HG02938 (cell line): ENCODE data around the gene P2RX3.
"Not testable (repeated sequence)": the region's sequence is repeated elsewhere in the genome, so short reads cannot be mapped to it uniquely, and the experiment has no call there.

Experiments
- ATAC-seq: cut with Tn5 transposase; IDR thresholded peaks from one replicate; pipeline ENCODE4 v1.9.1; 2021; ENCODE audit warnings: mild to moderate bottlenecking, moderate library complexity; ENCODE audit not compliant: unreplicated experiment

P2RX3 gene

DNA sequence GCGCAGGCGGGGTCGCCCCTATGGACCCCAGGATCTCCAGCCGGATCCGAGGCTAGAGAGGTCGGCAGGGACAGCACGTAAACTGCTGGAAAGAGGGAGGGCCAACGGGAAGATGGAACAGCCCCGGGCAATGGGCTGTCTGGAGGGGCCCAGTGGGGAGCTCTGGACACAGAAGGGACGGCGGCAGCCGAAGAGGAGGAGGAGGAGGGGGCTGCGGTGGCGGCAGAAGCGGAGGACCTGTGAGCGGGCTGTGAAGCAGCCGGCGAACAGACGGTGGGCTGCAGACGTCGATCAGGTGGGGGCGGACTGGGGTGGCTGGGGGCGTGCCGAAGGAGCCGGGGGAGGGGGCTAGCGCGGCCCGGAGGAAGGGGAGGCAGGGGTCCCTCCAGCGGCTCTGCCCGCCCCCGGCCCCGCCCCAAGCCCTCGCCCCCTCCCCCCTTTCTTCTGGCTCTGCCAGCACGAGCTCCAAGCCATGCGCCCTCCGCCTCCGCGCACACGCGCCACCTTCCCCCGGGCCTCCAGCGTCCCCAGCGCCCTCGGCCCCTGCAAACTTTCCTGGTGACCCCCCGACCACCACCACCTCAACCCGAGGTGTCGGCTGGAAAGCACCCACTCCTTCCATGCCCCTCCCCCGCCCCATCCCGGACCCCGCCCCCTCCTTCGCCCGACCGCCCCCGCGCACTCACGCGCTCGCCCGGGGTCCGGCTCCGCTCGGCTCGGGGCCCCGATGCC, 13.8 kb upstream of the P2RX3 start:
- no peak for ATAC-seq

DNA sequence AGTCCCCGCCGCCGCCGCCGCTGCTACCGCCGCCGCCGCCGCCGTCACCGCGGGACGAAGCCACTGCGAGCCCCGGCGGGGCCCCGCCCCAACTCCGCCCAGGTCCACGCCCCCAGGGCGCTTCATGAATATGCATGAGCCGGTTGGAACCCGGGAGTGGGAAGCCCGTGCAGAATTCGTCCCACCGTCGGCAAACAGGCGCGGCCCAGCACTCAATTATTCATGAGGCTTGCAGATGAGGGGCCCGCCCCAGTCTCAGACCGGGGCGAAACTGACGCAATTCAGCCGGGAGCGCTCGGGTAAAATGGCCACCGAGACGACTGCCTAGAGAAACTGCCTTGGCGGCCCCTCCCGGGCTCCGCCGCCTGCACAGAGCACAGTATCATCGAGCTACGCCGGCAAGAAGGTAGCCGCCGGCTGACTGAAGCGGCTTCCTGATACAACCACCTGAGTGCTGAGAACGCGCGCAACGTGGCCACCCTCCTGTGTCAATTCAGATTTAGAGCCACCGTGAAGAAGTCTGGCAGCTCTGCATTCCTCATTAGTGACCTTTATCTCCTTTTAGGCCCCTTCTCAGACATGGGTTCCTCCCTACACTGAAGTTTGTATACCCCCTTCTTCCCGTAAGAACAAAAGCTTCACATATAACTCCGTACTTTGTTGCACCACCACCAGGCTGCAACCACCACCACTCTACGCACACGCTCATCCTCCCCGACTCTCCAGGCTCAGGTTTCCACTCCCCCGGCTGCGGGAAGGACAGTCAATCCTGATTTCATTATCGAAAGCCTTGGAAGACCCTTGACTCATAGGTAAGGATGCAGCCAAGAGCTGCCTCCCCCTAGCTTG, 13.0 kb upstream of the P2RX3 start, which contains the start of gene TNKS1BP1:
TSS of gene TNKS1BP1 (minus strand) at position 67 of the 849 bp plus-strand sequence. CDS start 3,067 bp downstream, outside the sequence.
- peak; percentile 92 for ATAC-seq

DNA sequence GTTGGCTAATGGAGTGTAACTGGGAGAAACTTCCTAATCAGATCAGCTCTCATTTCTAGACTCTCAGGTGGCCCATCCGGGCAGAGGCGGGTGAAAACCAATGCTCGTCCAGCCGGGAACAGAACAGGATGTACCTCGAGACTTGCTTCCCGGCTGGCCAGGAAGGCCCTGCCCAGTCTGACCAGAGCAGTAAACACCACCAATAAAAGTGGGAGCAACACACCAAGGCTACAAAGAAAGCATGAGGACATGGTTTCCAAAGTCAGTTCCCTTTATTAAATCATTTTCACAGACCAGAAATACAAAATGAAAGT, 12.5 kb upstream of the P2RX3 start:
- no peak for ATAC-seq

DNA sequence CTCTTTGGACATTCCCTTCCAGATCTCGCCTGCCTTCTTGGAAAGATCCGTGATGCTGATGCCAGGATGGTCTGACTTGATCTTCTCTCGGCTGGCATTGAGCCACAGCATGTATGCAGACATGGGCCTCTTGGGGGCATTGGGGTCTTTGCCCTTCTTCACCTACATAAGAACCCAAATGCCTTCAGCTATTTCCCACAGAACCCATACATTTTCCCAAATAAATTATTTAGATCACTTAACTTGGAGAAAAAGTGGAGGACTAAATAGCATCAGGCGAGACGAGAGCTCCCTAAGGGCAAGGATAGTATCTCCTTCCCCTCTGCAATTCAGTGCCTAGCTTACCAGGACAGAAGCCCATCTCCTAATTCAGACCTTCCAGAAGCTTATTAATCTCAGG, 10.4 kb upstream of the P2RX3 start:
- ATAC-seq: no peak

- no peak for ATAC-seq
Observed at GRCh38 chr11:57330029-57330428, 8.1 kb upstream of the P2RX3 start.

DNA sequence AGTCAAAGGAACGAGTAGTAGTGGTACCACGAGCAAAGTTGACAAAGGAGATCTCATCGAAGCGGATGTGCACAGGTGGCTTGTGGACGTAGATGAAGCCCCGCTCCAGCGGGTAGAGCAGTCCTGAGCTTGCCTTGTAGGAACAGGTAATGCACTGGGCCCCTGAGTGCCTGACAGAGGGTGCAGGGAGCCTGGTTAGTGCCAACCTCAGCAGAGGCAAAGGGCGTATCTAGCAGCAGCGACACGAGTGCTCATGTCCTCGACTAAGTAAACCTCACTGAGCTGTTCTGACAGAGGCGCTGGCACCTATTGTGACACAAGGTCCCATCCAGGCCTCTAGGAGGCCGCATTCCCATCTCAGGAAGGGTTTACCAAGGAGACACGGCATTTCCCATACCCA, 6.4 kb upstream of the P2RX3 start:
- no peak for ATAC-seq

GRCh38 chr11:57332694-57333440, 5.3 kb upstream of the P2RX3 start:
- no peak for ATAC-seq

DNA sequence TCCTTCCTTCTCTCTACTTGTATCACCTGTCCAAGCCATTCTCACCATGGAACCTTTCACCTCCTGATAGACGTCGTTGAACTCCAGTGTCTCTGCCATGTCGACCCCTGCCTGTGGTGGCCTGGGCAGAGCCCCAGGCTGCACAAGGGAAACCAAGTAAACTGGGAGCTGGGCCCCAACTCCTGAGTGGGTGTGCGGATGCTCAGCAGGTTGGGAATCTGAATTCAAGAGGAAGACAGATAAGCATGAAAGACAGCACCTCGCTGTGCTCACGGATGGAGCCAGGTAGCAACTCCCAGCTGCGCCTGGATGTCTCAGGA, 3.2 kb upstream of the P2RX3 start:
- ATAC-seq: no peak

GRCh38 chr11:57335343-57336110, 2.6 kb upstream of the P2RX3 start, which contains the start of gene SSRP1:
Gene SSRP1, minus strand, starts transcription at chr11:57335892. Its CDS starts 771 bp downstream, at chr11:57335121.
- ATAC-seq: peak; percentile 98

DNA sequence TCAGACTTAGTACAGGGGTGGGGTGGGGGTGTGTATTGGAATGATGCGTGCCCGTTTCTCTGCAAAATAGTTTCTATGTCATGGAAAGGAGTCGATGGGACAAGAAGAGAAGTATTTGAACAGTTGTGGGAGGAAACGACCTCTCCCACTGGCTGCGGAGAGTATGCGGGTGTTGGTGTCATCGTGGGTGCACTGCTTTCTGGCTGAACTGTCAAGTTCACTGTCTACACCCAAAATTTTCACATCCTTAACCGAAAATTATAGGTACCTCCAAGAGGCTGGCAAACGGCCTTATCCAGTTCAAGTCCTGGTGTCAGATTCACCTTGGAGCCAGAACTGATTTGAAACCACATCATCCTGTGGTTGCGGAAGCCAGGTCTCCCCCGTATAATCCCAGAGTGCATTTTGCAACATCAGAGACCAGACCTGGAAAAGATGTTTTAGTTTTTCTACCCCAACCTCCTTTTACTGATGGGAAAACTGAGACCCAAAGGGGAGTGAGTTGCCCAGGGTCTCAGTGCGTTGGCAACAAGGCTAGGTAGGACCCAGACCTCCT, 2.0 kb upstream of the P2RX3 start:
- no peak for ATAC-seq

- ATAC-seq: not testable (repeated sequence)
Observed at GRCh38 chr11:57336856-57337255, 1.3 kb upstream of the P2RX3 start.

DNA sequence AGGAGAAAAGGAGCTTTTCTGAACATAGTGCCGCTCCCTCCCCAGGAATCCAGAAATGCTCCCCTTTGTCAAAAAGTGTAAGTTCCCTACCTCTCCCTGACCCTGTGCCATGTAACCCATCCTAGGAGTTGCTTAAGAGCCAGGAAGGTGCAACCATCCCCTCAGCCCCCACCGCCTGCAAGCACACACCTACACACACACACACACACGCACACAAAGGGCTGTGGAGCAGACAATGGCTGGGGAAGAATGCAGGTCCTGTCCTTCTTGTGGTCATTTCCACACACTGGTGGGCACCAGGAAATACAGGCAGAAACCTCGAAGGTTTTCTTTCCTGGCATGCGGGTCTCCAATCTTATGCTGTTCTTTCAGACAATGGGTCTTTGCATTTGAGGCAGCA, 1.2 kb downstream of the P2RX3 start:
- ATAC-seq: no peak

DNA sequence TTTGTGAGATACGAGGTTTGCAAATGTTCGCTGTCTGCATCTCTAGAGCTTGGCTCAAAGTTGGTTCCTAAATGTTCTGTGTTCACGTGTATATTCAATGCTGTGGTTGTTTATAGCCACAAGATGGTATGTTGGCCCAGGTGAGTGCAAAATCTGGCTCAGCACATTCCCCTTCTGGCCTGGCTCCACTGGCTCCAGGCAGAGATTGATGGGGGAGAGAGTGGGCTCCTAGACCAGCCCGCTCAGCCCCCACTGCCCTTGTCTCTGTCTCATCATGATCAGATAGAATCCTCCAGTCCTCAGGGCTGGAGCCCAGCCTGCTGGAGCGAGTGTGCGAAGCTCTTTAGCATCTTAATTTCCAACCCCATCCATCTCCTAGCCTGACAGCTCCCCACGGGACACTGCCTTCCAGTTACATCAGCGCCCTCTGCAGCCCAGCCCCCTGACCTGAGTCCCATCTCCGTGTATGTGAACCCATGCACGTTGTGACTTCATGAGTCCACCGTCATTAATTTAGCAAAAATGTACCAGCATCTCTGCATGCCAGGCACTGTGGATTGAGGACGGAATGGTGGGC, 2.0 kb downstream of the P2RX3 start:
- ATAC-seq: no peak

DNA sequence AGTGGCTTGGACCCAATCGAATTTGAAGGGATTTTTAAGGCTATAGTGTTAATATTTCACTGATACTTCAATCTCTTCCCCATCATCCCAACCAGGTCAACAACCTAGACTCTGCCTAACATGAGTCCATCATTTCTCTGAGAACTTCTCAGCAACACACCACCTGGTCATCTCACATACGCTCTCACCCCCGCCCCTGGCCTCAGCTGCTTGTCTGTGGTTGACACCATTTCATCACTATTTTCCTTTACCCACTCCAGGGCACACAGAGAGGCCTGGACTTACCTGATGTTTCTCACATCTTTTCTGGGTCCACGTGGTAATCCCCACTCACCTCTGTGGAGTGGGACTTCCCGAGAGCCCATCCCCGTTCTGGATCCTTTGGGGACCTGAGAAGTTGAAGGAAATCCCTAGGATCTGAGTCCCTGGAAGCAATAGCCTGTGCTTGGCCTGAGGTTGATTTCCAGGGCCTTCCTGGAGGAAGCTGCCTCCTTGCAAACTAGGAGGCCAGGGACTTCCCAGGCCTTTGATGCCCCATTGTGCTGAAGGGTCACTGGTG, 3.2 kb downstream of the P2RX3 start:
- no peak for ATAC-seq

DNA sequence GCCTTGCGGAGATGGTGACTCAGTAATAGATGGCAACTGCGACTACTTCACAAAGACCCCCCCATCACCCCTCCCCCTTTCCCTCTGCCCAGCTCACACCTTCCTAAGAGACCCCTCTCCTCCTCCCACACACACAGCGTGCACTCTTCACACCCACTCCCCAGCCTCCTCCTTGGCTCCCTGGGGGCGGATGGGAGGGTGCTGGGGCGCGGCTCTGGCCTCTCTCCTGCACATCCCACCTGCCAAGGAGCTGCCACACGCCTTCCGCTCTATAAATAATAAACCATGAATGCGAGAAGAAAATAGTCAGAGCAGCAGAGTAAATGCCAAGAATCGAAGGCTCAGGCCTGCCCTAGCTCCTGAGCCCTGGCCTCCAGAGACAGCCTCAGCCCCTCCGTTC, 4.5 kb downstream of the P2RX3 start:
- ATAC-seq: no peak

DNA sequence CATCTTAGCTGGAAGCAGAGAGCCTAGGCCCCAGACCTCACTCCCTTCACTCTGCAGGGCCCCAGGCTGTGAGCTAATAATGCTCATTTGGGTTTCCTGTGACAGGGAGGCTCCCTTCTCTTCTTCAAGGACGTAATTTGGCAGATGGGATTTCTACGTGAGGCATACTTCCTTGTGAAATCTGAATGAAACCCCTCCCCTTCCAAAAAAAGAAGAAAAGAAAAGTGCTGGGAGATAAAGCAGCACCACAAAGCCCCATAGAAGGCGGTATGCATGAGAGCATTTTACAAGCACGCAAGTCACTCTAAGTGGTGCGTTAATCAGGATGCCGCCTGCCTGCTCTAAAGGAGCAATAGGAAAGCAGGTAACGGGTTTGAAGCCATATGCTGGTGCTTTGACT, 5.7 kb downstream of the P2RX3 start:
- no peak for ATAC-seq

- ATAC-seq: no peak
Observed at GRCh38 chr11:57344826-57345225, 6.7 kb downstream of the P2RX3 start.

DNA sequence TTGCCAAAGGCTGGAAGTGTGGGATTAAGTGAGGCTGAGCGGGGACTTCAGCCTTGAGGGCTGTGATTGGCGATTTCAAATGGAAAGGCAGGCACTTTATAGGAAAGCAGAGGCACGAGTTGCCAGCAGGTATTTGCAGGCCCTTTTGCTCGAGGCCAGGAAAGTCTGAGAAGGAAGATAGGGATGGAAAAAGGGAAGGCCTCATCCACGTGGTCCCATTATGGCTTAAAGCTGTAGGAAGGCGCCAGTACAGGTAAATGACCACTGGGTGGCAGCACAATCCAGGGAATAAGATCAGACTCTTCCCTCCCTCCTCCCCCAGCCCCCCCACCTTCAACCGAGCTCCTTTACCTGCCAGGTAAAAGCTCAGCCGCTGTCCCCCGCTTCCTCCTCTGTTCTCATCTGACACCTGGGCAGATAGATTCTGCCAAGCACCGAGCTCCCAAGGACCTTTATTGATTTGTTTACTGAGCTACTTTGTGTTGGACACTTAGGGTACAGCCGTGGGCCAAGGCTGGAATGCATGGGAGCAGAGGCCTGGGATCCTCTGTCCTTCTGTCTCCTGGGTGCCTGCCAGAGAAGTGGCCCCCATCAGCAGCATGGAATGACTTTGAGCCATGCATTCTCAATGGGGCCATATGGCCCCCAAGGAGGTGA, 7.5 kb downstream of the P2RX3 start:
- ATAC-seq: peak; percentile 69

DNA sequence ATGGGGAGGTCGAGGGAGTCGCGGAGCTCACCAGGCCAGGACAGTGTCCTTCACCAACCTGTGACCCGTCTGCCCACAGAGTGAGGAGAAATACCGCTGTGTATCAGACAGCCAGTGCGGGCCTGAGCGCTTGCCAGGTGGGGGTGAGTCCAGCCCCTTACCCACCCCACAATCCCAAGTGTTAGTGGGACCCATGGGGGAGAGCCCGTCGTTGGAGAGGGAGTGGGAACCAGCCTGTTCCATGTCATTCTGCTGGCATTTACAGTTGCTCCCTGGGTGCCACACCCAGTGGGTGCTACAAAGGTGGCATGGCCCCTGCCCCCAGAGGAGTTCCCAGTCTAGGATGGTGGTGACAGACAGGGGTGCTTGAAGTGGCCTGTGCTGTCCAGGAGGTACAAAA, 9.2 kb downstream of the P2RX3 start:
- ATAC-seq: no peak
